Vagina (tissue), 2 donors: ENCODE results near the gene PTTG1IP2. TPM values are rescaled to one million over a fixed set of nuclear protein-coding genes. Genes with fewer than 3 reads are reported as not detected.

Experiments
- DNase-seq, 2 donors: peaks; one replicate each; pipeline ENCODE4 v3.0.0-alpha.2; 2017; ENCODE audit errors: extremely low spot score in 2 of 2
- H3K27ac ChIP-seq: fragments of 200-600 bp; sonication (generic); one replicate; pipeline ENCODE4 v1.5.1; 2019
- H3K27me3 ChIP-seq: fragments of 200-600 bp; sonication (generic); one replicate; pipeline ENCODE4 v1.5.1; 2019
- H3K36me3 ChIP-seq, 2 donors: fragments of 200-600 bp; sonication (generic); one replicate each; pipeline ENCODE4 v1.5.1; 2017 to 2019
- H3K4me1 ChIP-seq: fragments of 200-600 bp; sonication (generic); one replicate; pipeline ENCODE4 v1.5.1; 2019
- H3K4me3 ChIP-seq, 2 donors: fragments of 200-600 bp; sonication (generic); 1 replicate in 1 of 2; 2 replicates in 1 of 2; pipeline ENCODE4 v1.5.1; 2016 to 2019
- H3K9me3 ChIP-seq: fragments of 200-600 bp; sonication (generic); one replicate; pipeline ENCODE4 v1.5.1; 2019
- CTCF ChIP-seq, 3 experiments: fragments of 450-650 bp in 2 of 3; fragments of 200-600 bp in 1 of 3; sonication (generic) in 1 of 3; IDR thresholded peaks; one replicate each; pipeline ENCODE4 v1.5.1; 2017 to 2019; ENCODE audit warnings: antibody characterized with exemption in 3 of 3, mild to moderate bottlenecking in 2 of 3, moderate library complexity in 2 of 3
- POLR2A ChIP-seq, 2 donors: fragments of 450-650 bp; IDR thresholded peaks; one replicate each; pipeline ENCODE4 v1.6.1; 2017; ENCODE audit warnings: antibody characterized with exemption in 2 of 2, mild to moderate bottlenecking in 2 of 2, moderate library complexity in 2 of 2
- POLR2AphosphoS5 ChIP-seq, 2 donors: sonication (generic); formaldehyde crosslinking; IDR thresholded peaks; one replicate each; pipeline ENCODE4 v1.9.0; 2017; ENCODE audit warnings: antibody characterized with exemption in 2 of 2, mild to moderate bottlenecking in 2 of 2, low read depth in 1 of 2; ENCODE audit not compliant: insufficient read depth in 1 of 2
- intact Hi-C: fragments of 100-400 bp; cut with DNase I; formaldehyde crosslinking; loops from one replicate; pipeline ENCODE4 v1.15.1; 2023
- total RNA-seq: library from RNA; depleted of rRNA; stranded (reverse); fragments of >200 nt; gene quantifications from one replicate; pipeline ENCODE4 v1.2.3, GENCODE V29; 2016

PTTG1IP2 gene
- total RNA-seq, 1 donor from 2014 or later = not detected

DNA sequence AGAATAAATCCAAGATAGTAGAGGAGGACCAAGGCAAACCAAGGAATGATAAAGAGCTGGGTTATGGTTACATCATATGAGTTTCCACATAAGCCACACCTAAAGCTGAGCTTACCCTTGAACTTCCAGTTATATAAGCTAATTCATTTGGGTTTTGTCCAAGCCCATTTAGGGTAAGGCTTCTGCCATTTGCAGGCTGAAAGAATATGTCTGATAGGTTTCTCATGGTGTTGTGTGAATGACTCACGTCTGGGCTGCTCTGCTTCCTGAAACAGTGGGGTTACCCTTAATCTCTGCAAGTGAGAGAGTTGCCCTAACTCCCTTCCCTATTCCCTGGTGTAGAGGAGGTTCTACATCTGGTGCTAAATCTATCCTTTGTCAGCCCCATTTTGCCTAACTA, 60.8 kb downstream of the PTTG1IP2 start:
- Histone ChIP-seq H3K4me3 (no peak overlapping the region), H3K9me3 (no peaks in the 10 kb centered on the region), H3K36me3 (no peaks in the 10 kb centered on the region), H3K4me1 (no peaks in the 10 kb centered on the region), H3K27ac (no peak overlapping the region), H3K27me3 (no peaks in the 10 kb centered on the region)
- DNase-seq = no peak
- intact Hi-C loops = no loop called here
- TF ChIP-seq POLR2A (IDR thresholded peaks at IDR 0.05) (no peak), CTCF (IDR thresholded peaks at IDR 0.05) (no peak), POLR2AphosphoS5 (IDR thresholded peaks at IDR 0.05; ENCODE audit: insufficient read depth in 1 of 2, low read depth in 1 of 2) (no peak)

DNA sequence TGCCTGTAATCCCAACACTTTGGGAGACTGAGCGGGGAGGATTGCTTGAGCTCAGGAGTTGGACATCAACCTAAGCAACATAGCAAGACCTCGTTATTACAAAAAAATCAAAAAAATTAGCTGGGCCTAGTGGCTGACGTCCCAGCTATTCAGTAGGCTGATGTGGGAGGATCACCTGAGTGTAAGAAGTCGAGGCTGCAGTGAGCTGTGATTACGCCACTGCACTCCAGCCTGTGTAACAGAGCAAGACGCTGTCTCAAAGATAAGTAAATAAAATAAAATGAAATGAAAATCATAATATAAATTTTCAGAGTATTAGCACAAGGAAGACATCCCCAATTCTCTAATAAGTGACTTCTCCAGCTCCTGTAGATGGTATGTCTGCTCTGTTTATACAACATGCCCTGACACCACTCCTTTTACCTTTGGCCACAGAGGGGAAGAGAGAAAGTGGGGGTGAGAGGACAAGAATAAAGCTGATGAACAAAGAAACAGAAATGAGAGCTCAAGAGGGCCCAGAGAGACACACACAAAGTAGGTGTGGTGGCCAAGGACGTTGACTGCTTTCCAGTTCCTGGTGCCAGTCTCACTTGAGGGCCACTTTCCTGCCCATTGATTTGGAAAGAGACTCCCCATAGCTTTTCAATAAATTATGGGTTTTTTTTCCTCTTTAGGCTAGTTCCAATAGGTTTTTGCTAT, 62.9 kb downstream of the PTTG1IP2 start:
- intact Hi-C loops = no loop called here
- no peaks in the 10 kb centered on the region for H3K4me1 ChIP-seq
- TF ChIP-seq POLR2AphosphoS5 (IDR thresholded peaks at IDR 0.05; ENCODE audit: insufficient read depth in 1 of 2, low read depth in 1 of 2) = no peak
- TF ChIP-seq POLR2A (IDR thresholded peaks at IDR 0.05) = no peak
- TF ChIP-seq CTCF (IDR thresholded peaks at IDR 0.05) = no peak

GRCh38 chr7:90536449-90536848, 67.0 kb downstream of the PTTG1IP2 start:
- no peak for TF ChIP-seq POLR2A (IDR thresholded peaks at IDR 0.05)
- no peak for TF ChIP-seq CTCF (IDR thresholded peaks at IDR 0.05)
- TF ChIP-seq POLR2AphosphoS5 (IDR thresholded peaks at IDR 0.05; ENCODE audit: insufficient read depth in 1 of 2, low read depth in 1 of 2) = no peak
- no peaks in the 10 kb centered on the region for H3K27me3 ChIP-seq

More for the DNA sequence above, 62.9 kb downstream of the PTTG1IP2 start:
- Histone ChIP-seq H3K9me3 (no peaks in the 10 kb centered on the region), H3K4me3 (no peak overlapping the region), H3K27ac (no peak overlapping the region), H3K36me3 (no peaks in the 10 kb centered on the region), H3K27me3 (no peaks in the 10 kb centered on the region)
- no peak for DNase-seq

GRCh38 chr7:90538405-90538804, 69.0 kb downstream of the PTTG1IP2 start:
- H3K9me3 ChIP-seq = no peaks in the 10 kb centered on the region
- no peak overlapping the region for H3K27ac ChIP-seq
- no peak for DNase-seq
- no peaks in the 10 kb centered on the region for H3K4me1 ChIP-seq
- TF ChIP-seq POLR2A (IDR thresholded peaks at IDR 0.05) (no peak), POLR2AphosphoS5 (IDR thresholded peaks at IDR 0.05; ENCODE audit: insufficient read depth in 1 of 2, low read depth in 1 of 2) (no peak), CTCF (IDR thresholded peaks at IDR 0.05) (no peak)
- no peaks in the 10 kb centered on the region for H3K36me3 ChIP-seq
- H3K27me3 ChIP-seq = no peaks in the 10 kb centered on the region
- H3K4me3 ChIP-seq = no peak overlapping the region
- intact Hi-C loops = no loop called here

More at GRCh38 chr7:90536449-90536848, 67.0 kb downstream of the PTTG1IP2 start:
- no peak overlapping the region for H3K4me3 ChIP-seq
- intact Hi-C loops = no loop called here
- no peaks in the 10 kb centered on the region for H3K9me3 ChIP-seq
- no peak overlapping the region for H3K27ac ChIP-seq
- H3K4me1 ChIP-seq = no peaks in the 10 kb centered on the region
- no peaks in the 10 kb centered on the region for H3K36me3 ChIP-seq
- DNase-seq = no peak

GRCh38 chr7:90540406-90540805, 71.0 kb downstream of the PTTG1IP2 start:
- no peak for DNase-seq
- H3K36me3 ChIP-seq = no peaks in the 10 kb centered on the region
- H3K4me3 ChIP-seq = no peak overlapping the region
- no peaks in the 10 kb centered on the region for H3K27me3 ChIP-seq
- no peaks in the 10 kb centered on the region for H3K9me3 ChIP-seq
- no peak overlapping the region for H3K27ac ChIP-seq
- intact Hi-C loops = no loop called here
- no peaks in the 10 kb centered on the region for H3K4me1 ChIP-seq
- TF ChIP-seq POLR2AphosphoS5 (IDR thresholded peaks at IDR 0.05; ENCODE audit: insufficient read depth in 1 of 2, low read depth in 1 of 2) = no peak
- no peak for TF ChIP-seq CTCF (IDR thresholded peaks at IDR 0.05)
